GM12873 (cell line): ENCODE data around the gene MEAF6.
A peak's percentile ranks its signal among the peaks of the same experiment; 100 is the strongest.

ENCODE experiments used
- CTCF ChIP-seq: IDR thresholded peaks from 2 replicates; pipeline ENCODE4 v1.5.1; 2012; ENCODE audit warnings: low read depth, mild to moderate bottlenecking, moderate library complexity, low read length, control low read depth; ENCODE audit not compliant: insufficient read depth; ENCODE audit errors: missing control alignments

The MEAF6 gene

GRCh38 chr1:37509181-37509580 is 5.4 kb downstream of the MEAF6 start:
- TF ChIP-seq CTCF = peak; percentile 47

- no peak for TF ChIP-seq CTCF
Measured at GRCh38 chr1:37506740-37507139, 7.8 kb downstream of the MEAF6 start.

GRCh38 chr1:37502104-37502503 is 12.5 kb downstream of the MEAF6 start:
- TF ChIP-seq CTCF = no peak

GRCh38 chr1:37501661-37502060 is 12.9 kb downstream of the MEAF6 start:
- TF ChIP-seq CTCF = no peak

- TF ChIP-seq CTCF = no peak
Measured at GRCh38 chr1:37498872-37499617, 15.5 kb downstream of the MEAF6 start.

- no peak for TF ChIP-seq CTCF
Measured at GRCh38 chr1:37497832-37498231, 16.7 kb downstream of the MEAF6 start.

GRCh38 chr1:37495875-37496274 is 18.7 kb downstream of the MEAF6 start:
- no peak for TF ChIP-seq CTCF
